Erythroblast (primary cell): ENCODE results near the gene TMEM94.

Experiments used
- GATA1 ChIP-seq: IDR thresholded peaks from 2 replicates; pipeline ENCODE4 v1.6.1; 2011; ENCODE audit warnings: low read depth, mild to moderate bottlenecking, control low read depth, low read length, moderate library complexity
- POLR2A ChIP-seq: IDR thresholded peaks from 2 replicates; pipeline ENCODE4 v1.6.1; 2011; ENCODE audit warnings: mild to moderate bottlenecking, low read length

- no peak for TF ChIP-seq POLR2A
- TF ChIP-seq GATA1 = no peak
These were observed 18.3 kb downstream of the TMEM94 start for GRCh38 chr17:75474736-75475135.
